Lung microvascular endothelial cell (primary cell): ENCODE data around the gene SLC2A11. TPM values are rescaled to one million over a fixed set of nuclear protein-coding genes. Genes with fewer than 3 reads are reported as not detected.

ENCODE experiments used
- DNase-seq, 2 donors: peaks; one replicate each; pipeline versions ENCODE4 v3.0.0 to v3.0.0-alpha.2; 2010; ENCODE audit warnings: low read depth in 2 of 2
- total RNA-seq: library from RNA; depleted of rRNA; stranded (reverse); fragments of >200 nt; gene quantifications from 2 replicates; pipeline ENCODE4 v1.2.1, GENCODE V29; 2014

The SLC2A11 gene
- total RNA-seq = 4.0 and 4.4 TPM in 2 replicates

- DNase-seq = peak; percentile 96 to 97
Observed at GRCh38 chr22:23857606-23858483, at the start of gene SLC2A11. TSS of gene SLC2A11 (plus strand) at chr22:23857875. CDS start at chr22:23858000, 125 bp downstream.

- no peak for DNase-seq
Observed at GRCh38 chr22:23812378-23812777, 45.3 kb upstream of the SLC2A11 start.

- DNase-seq = no peak
Observed at GRCh38 chr22:23815541-23816155, 42.0 kb upstream of the SLC2A11 start.

- DNase-seq = peak in 1 of 2 donors; percentile 31
Observed at GRCh38 chr22:23816156-23816976, 41.3 kb upstream of the SLC2A11 start.

- DNase-seq = no peak
Observed at GRCh38 chr22:23817146-23817545, 40.5 kb upstream of the SLC2A11 start.

GRCh38 chr22:23818541-23818940, 39.1 kb upstream of the SLC2A11 start:
- DNase-seq = no peak

- DNase-seq = no peak
Observed at GRCh38 chr22:23820748-23821211, 36.9 kb upstream of the SLC2A11 start.

GRCh38 chr22:23822101-23822671, 35.5 kb upstream of the SLC2A11 start:
- no peak for DNase-seq

- DNase-seq = no peak
Observed at GRCh38 chr22:23823331-23823791, 34.3 kb upstream of the SLC2A11 start.

- no peak for DNase-seq
Observed at GRCh38 chr22:23824476-23825245, 33.0 kb upstream of the SLC2A11 start.

- no peak for DNase-seq
Observed at GRCh38 chr22:23825246-23825905, 32.3 kb upstream of the SLC2A11 start.

- DNase-seq = no peak
Observed at GRCh38 chr22:23826510-23827350, 30.9 kb upstream of the SLC2A11 start.

- DNase-seq = no peak
Observed at GRCh38 chr22:23827351-23827995, 30.2 kb upstream of the SLC2A11 start.

GRCh38 chr22:23828800-23829680, 28.6 kb upstream of the SLC2A11 start:
- DNase-seq = no peak

GRCh38 chr22:23829845-23830372, 27.8 kb upstream of the SLC2A11 start:
- no peak for DNase-seq

GRCh38 chr22:23831261-23831660, 26.4 kb upstream of the SLC2A11 start:
- DNase-seq = no peak

GRCh38 chr22:23831781-23832180, 25.9 kb upstream of the SLC2A11 start:
- no peak for DNase-seq
